CD1c-positive myeloid dendritic cell (primary cell): ENCODE measurements around the gene C10orf120.

ENCODE experiments used
- DNase-seq: peaks from one replicate; pipeline ENCODE4 v3.0.0-alpha.2; 2016; ENCODE audit errors: extremely low spot score

The C10orf120 gene

GRCh38 chr10:122703483-122704448, 4.1 kb upstream of the C10orf120 start:
- peak; percentile 20 for DNase-seq

GRCh38 chr10:122702275-122702674, 2.6 kb upstream of the C10orf120 start:
- no peak for DNase-seq

- no peak for DNase-seq
Observed at GRCh38 chr10:122701652-122702051, 2.0 kb upstream of the C10orf120 start.

- no peak for DNase-seq
Observed at GRCh38 chr10:122696687-122697086, 3.0 kb downstream of the C10orf120 start.

GRCh38 chr10:122692744-122693143, 6.9 kb downstream of the C10orf120 start:
- DNase-seq: no peak

GRCh38 chr10:122689146-122689820, 10.4 kb downstream of the C10orf120 start:
- no peak for DNase-seq

- no peak for DNase-seq
Observed at GRCh38 chr10:122688293-122688989, 11.2 kb downstream of the C10orf120 start.

GRCh38 chr10:122682522-122682921, 17.1 kb downstream of the C10orf120 start:
- DNase-seq: no peak

- DNase-seq: no peak
Observed at GRCh38 chr10:122678266-122678665, 21.4 kb downstream of the C10orf120 start.

GRCh38 chr10:122675278-122675677, 24.4 kb downstream of the C10orf120 start:
- DNase-seq: no peak

GRCh38 chr10:122674781-122675180, 24.9 kb downstream of the C10orf120 start:
- DNase-seq: no peak

GRCh38 chr10:122673731-122674130, 25.9 kb downstream of the C10orf120 start:
- no peak for DNase-seq

GRCh38 chr10:122673269-122673668, 26.4 kb downstream of the C10orf120 start:
- no peak for DNase-seq

- DNase-seq: no peak
Observed at GRCh38 chr10:122672655-122673054, 27.0 kb downstream of the C10orf120 start.

GRCh38 chr10:122671355-122671754, 28.3 kb downstream of the C10orf120 start:
- no peak for DNase-seq

- DNase-seq: no peak
Observed at GRCh38 chr10:122669842-122670241, 29.8 kb downstream of the C10orf120 start.

- no peak for DNase-seq
Observed at GRCh38 chr10:122669045-122669444, 30.6 kb downstream of the C10orf120 start.

GRCh38 chr10:122665946-122666345, 33.7 kb downstream of the C10orf120 start:
- DNase-seq: no peak

GRCh38 chr10:122665329-122665860, 34.3 kb downstream of the C10orf120 start:
- DNase-seq: no peak

GRCh38 chr10:122664501-122664900, 35.1 kb downstream of the C10orf120 start:
- DNase-seq: no peak

- DNase-seq: no peak
Observed at GRCh38 chr10:122663516-122664130, 36.0 kb downstream of the C10orf120 start.

- no peak for DNase-seq
Observed at GRCh38 chr10:122662231-122662630, 37.4 kb downstream of the C10orf120 start.
